HFF-Myc (cell line): ENCODE results near the gene SOX2.

Source experiments
- DNase-seq: peaks from one replicate; pipeline ENCODE4 v3.0.0-alpha.2; 2011; ENCODE audit warnings: low read depth; ENCODE audit errors: extremely low read depth
- H3K4me3 ChIP-seq: replicated peaks from 2 replicates; pipeline ENCODE4 v1.5.1; 2011; ENCODE audit warnings: low read depth, mild to moderate bottlenecking, control low read depth, low read length
- CTCF ChIP-seq: IDR thresholded peaks from 2 replicates; pipeline ENCODE4 v1.5.1; 2012; ENCODE audit warnings: mild to moderate bottlenecking, low read depth, low read length, control low read depth; ENCODE audit errors: missing control alignments

SOX2 gene

DNA sequence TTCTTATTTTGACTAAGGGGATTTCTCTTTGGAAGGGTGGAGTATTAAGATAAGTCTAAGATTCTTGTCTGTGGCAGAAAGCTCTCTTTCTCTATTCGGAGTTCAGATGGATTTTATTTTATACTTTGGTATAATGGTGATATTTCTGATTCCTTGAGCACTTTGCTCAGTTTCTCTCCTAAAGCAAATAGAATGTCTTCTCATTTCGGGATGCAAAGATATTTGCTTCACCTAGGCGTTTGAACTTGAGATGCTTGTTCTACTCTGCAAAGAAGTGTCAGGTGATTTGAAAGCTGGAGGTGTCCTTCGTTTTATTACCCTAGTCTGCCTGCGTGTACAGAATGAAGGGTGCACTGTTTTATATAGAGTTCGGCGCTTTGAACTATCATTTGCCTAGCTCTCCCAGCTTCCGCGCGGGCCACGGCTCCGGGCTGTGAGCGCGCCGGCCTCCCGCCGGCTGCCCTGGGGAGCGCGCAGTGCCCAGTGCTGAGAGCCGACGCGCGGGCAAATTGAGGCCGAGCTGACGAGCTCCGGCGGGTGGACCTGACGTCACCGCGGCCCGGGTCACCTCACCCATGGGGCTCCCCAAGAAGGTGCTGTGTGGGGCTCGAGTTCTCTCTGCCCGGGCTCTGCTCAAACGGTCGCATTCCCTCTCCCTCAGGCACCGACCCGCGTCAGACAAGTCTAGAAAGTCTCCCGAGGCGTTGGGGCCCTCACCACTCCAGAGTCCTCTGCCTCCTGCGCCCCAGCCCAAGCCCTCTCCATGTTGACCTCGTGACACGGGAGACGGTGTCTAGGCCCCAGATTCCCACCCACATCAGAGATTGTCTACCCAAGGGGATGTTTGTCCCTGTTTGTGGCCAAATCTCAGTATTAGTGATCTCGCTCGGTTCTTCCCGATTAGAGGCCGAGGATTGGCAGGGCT lies 7.5 kb downstream of the SOX2 start:
- H3K4me3 ChIP-seq: no peak overlapping the region
- no peak for DNase-seq
- TF ChIP-seq CTCF: no peak

DNA sequence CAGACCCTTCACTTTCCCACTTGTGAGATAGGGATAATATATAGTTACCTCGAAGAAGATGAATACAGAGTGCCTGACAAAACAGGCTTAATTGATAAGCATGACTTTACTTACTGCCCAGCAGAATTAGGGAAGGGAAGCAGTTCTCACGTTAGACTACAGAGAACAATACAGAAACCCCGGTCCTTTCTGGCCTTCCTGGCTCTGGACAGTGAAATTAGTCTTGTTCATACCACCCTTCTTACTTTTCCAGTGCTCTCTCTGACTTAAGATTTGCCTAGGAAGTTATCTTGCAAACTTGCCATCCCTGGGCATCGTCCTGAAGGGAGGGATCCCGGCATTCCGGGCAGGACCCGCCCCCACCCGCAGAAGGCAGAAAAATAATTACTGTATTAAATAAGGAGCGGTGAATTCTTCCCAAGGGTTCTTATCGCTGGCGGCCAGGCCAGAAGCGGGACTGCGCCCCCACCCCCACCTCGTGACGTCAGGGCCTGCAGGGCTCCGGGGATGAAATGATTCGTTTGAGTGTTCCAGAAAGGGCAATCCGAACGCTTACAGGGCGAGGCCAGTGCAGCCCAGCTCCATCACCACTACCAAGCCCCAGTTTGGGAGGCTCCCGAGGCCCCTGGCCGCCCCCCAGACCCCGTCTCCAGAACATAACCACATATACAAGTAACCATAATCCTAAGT lies 8.4 kb downstream of the SOX2 start:
- H3K4me3 ChIP-seq: no peak overlapping the region
- no peak for TF ChIP-seq CTCF
- DNase-seq: no peak

DNA sequence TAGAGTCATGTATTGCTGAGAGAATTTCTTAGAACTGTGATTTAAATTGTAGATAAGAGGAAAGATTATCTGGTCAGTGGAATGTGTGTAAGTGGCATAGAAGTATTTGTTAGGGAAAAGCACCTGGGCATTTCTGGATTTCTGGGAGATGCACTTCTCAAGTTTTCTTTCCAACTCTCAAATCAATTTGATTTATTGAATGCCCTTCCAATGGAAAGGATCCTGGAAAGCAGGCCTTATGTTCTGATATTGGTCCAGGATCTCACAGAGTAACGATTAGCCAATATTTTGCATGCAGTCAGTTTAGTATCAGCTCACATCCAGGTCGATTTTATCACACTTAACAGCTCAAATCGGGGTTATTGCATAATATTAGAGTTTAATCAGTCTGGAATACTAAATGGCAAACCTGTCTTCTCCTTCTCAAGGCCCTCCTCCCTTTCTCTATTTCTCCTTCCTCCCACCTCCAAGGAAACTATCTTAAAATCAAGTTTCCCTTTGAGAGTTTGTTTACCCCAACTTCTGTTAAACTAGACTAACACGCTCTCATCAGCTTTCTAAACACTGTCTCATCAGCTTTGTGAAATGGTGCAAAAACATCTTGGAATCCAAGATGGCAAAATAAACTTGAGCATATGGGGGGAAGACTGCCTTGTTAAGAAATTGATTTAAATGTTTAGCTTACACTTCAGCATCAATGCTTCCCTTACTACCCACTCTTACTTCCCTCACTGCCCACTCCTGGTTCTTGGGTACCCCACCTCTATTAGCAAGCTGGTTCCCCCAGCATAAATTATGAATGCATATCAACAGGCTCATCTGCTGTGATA lies 9.5 kb downstream of the SOX2 start:
- no peak for TF ChIP-seq CTCF

DNA sequence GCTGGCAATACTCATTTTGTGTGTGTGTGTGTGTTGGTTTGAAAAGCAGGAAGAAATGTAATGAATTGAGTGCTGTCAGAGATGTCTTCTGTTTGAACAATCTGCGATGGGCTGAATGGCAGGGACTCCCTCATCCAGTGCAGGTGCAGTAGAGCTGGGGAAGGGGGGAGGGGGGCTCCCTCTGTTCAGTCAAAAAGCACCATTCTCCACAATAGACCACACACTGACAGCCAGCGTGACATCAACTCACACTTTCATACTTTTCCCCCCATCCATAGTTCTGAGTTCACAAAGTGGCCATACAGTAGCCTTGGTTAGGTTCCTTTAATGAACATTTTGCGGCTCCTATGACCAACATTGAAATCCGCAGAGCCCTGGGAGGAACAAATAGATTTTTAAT lies 10.4 kb downstream of the SOX2 start:
- no peak overlapping the region for H3K4me3 ChIP-seq
- no peak for TF ChIP-seq CTCF
- DNase-seq: no peak

More for the DNA sequence above, 9.5 kb downstream of the SOX2 start:
- DNase-seq: no peak
- H3K4me3 ChIP-seq: no peak overlapping the region

GRCh38 chr3:181722766-181723425 lies 11.2 kb downstream of the SOX2 start:
- no peak for DNase-seq
- TF ChIP-seq CTCF: no peak
- H3K4me3 ChIP-seq: no peak overlapping the region

GRCh38 chr3:181723625-181724191 lies 12.0 kb downstream of the SOX2 start:
- DNase-seq: no peak
- H3K4me3 ChIP-seq: no peak overlapping the region
- TF ChIP-seq CTCF: no peak
